Ishikawa (cell line): ENCODE data around the gene NCOA1.

ENCODE experiments used
- CREB1 ChIP-seq: IDR thresholded peaks from 2 replicates; pipeline ENCODE4 v1.6.1; 2012; ENCODE audit warnings: low read depth
- EGR1 ChIP-seq: IDR thresholded peaks from 2 replicates; pipeline ENCODE4 v1.6.1; 2012
- EP300 ChIP-seq: IDR thresholded peaks from 2 replicates; pipeline ENCODE4 v1.6.1; 2012; ENCODE audit warnings: borderline replicate concordance
- FOXM1 ChIP-seq: IDR thresholded peaks from 2 replicates; pipeline ENCODE4 v1.6.1; 2012; ENCODE audit warnings: low read depth, borderline replicate concordance
- RAD21 ChIP-seq: IDR thresholded peaks from 2 replicates; pipeline ENCODE4 v1.6.1; 2012; ENCODE audit warnings: low read depth
- TAF1 ChIP-seq: IDR thresholded peaks from 2 replicates; pipeline ENCODE4 v1.6.1; 2012; ENCODE audit warnings: low read depth, mild to moderate bottlenecking
- TCF12 ChIP-seq: IDR thresholded peaks from 2 replicates; pipeline ENCODE4 v1.6.1; 2012; ENCODE audit warnings: low read depth
- TF ChIP-seq, protein P1 (sequence below): IDR thresholded peaks from 2 replicates; pipeline ENCODE4 v1.6.1; 2012
- TF ChIP-seq, protein P2 (sequence below): IDR thresholded peaks from 2 replicates; pipeline ENCODE4 v1.6.1; 2012
- TF ChIP-seq, protein P3 (sequence below): IDR thresholded peaks from 2 replicates; pipeline ENCODE4 v1.6.1; 2012; ENCODE audit warnings: low read depth, mild to moderate bottlenecking

DNA sequence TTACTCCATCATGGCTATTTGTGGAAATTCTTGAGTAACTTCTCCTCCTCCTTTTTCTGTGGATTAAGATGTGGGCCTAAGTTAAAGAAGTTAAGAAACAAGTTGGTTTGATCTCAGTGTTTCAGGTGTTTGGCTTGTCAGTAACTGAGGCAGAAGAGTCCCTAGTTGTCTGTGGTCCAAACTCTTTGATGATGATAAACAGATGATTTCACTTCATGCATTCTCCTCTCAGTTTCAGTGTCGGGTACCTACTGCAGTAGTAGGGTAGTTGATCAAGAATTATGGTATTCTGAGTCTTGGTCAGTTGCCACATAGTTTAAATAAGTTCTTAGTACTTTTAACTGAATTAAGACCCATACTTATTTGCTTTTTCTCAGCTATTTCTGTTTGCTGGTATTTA is 85.6 kb downstream of the NCOA1 start:
- TF ChIP-seq, protein P1, sequence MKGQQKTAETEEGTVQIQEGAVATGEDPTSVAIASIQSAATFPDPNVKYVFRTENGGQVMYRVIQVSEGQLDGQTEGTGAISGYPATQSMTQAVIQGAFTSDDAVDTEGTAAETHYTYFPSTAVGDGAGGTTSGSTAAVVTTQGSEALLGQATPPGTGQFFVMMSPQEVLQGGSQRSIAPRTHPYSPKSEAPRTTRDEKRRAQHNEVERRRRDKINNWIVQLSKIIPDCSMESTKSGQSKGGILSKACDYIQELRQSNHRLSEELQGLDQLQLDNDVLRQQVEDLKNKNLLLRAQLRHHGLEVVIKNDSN: no peak
- TF ChIP-seq EP300: no peak
- TF ChIP-seq RAD21: no peak
- no peak for TF ChIP-seq TCF12
- TF ChIP-seq TAF1: no peak
- TF ChIP-seq CREB1: no peak
- TF ChIP-seq, protein P2, sequence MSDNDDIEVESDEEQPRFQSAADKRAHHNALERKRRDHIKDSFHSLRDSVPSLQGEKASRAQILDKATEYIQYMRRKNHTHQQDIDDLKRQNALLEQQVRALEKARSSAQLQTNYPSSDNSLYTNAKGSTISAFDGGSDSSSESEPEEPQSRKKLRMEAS: no peak
- TF ChIP-seq FOXM1: no peak
- TF ChIP-seq, protein P3, sequence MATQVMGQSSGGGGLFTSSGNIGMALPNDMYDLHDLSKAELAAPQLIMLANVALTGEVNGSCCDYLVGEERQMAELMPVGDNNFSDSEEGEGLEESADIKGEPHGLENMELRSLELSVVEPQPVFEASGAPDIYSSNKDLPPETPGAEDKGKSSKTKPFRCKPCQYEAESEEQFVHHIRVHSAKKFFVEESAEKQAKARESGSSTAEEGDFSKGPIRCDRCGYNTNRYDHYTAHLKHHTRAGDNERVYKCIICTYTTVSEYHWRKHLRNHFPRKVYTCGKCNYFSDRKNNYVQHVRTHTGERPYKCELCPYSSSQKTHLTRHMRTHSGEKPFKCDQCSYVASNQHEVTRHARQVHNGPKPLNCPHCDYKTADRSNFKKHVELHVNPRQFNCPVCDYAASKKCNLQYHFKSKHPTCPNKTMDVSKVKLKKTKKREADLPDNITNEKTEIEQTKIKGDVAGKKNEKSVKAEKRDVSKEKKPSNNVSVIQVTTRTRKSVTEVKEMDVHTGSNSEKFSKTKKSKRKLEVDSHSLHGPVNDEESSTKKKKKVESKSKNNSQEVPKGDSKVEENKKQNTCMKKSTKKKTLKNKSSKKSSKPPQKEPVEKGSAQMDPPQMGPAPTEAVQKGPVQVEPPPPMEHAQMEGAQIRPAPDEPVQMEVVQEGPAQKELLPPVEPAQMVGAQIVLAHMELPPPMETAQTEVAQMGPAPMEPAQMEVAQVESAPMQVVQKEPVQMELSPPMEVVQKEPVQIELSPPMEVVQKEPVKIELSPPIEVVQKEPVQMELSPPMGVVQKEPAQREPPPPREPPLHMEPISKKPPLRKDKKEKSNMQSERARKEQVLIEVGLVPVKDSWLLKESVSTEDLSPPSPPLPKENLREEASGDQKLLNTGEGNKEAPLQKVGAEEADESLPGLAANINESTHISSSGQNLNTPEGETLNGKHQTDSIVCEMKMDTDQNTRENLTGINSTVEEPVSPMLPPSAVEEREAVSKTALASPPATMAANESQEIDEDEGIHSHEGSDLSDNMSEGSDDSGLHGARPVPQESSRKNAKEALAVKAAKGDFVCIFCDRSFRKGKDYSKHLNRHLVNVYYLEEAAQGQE: no peak
- TF ChIP-seq EGR1: no peak
